GM19025 (cell line): ENCODE measurements around the gene MDK.

Experiments
- ATAC-seq: cut with Tn5 transposase; IDR thresholded peaks from one replicate; pipeline ENCODE4 v1.9.1; 2021; ENCODE audit warnings: mild to moderate bottlenecking, low read depth, moderate library complexity; ENCODE audit not compliant: unreplicated experiment

MDK gene

GRCh38 chr11:46393231-46393616 is 11.8 kb downstream of the MDK start:
- ATAC-seq = no peak

- ATAC-seq = no peak
Measured at GRCh38 chr11:46393759-46394158, 12.3 kb downstream of the MDK start.

GRCh38 chr11:46397526-46397925 is 16.1 kb downstream of the MDK start:
- no peak for ATAC-seq

- no peak for ATAC-seq
Measured at GRCh38 chr11:46402957-46403902, 21.8 kb downstream of the MDK start.

GRCh38 chr11:46404476-46405017 is 23.1 kb downstream of the MDK start:
- no peak for ATAC-seq

- no peak for ATAC-seq
Measured at GRCh38 chr11:46407635-46408034, 26.2 kb downstream of the MDK start.

- ATAC-seq = no peak
Measured at GRCh38 chr11:46408407-46408986, 27.0 kb downstream of the MDK start.

GRCh38 chr11:46410021-46410420 is 28.6 kb downstream of the MDK start:
- ATAC-seq = no peak

GRCh38 chr11:46413760-46414465 is 32.4 kb downstream of the MDK start:
- ATAC-seq = no peak

GRCh38 chr11:46414466-46414796 is 33.0 kb downstream of the MDK start:
- ATAC-seq = no peak

- ATAC-seq = no peak
Measured at GRCh38 chr11:46414879-46415278, 33.4 kb downstream of the MDK start.

GRCh38 chr11:46417711-46418110 is 36.2 kb downstream of the MDK start:
- ATAC-seq = no peak

- ATAC-seq = no peak
Measured at GRCh38 chr11:46418751-46419150, 37.3 kb downstream of the MDK start.

- ATAC-seq = no peak
Measured at GRCh38 chr11:46420513-46420912, 39.0 kb downstream of the MDK start.

- no peak for ATAC-seq
Measured at GRCh38 chr11:46421257-46421880, 39.9 kb downstream of the MDK start.

GRCh38 chr11:46422588-46422987 is 41.1 kb downstream of the MDK start:
- no peak for ATAC-seq

GRCh38 chr11:46426233-46426991 is 44.9 kb downstream of the MDK start:
- ATAC-seq = no peak

- ATAC-seq = no peak
Measured at GRCh38 chr11:46427364-46427763, 45.9 kb downstream of the MDK start.

- no peak for ATAC-seq
Measured at GRCh38 chr11:46429717-46430116, 48.2 kb downstream of the MDK start.

- no peak for ATAC-seq
Measured at GRCh38 chr11:46431211-46431610, 49.7 kb downstream of the MDK start.
